Stomach smooth muscle (tissue), 2 donors: ENCODE measurements around the gene KIF26B.
"Not testable (repeated sequence)": the region's sequence is repeated elsewhere in the genome, so short reads cannot be mapped to it uniquely, and the experiment has no call there.

Source experiments
- H3K27ac ChIP-seq: one replicate; pipeline ENCODE4 v1.7.0; 2013; ENCODE audit warnings: mild to moderate bottlenecking, low read length, inconsistent platforms
- H3K27me3 ChIP-seq, 2 donors: one replicate each; pipeline ENCODE4 v1.7.0; 2013; ENCODE audit warnings: low read length in 2 of 2; ENCODE audit not compliant: insufficient read depth in 2 of 2, control insufficient read depth in 1 of 2
- H3K36me3 ChIP-seq, 2 donors: one replicate each; pipeline ENCODE4 v1.7.0; 2013; ENCODE audit warnings: low read length in 2 of 2; ENCODE audit not compliant: control insufficient read depth in 2 of 2, insufficient read depth in 2 of 2
- H3K4me1 ChIP-seq: one replicate; pipeline ENCODE4 v1.7.0; 2013; ENCODE audit warnings: low read length; ENCODE audit not compliant: control insufficient read depth, insufficient read depth
- H3K4me3 ChIP-seq, 2 donors: one replicate each; pipeline ENCODE4 v1.7.0; 2013; ENCODE audit warnings: low read length in 2 of 2
- H3K9ac ChIP-seq, 2 donors: one replicate each; pipeline ENCODE4 v1.7.0; 2013; ENCODE audit warnings: low read length in 2 of 2, mild to moderate bottlenecking in 1 of 2
- H3K9me3 ChIP-seq, 2 donors: one replicate each; pipeline ENCODE4 v1.7.0; 2013; ENCODE audit warnings: low read length in 2 of 2; ENCODE audit not compliant: control insufficient read depth in 2 of 2
- donor health status: healthy.
- donor health status: Pancreatic carcinoma.

KIF26B gene

GRCh38 chr1:245319094-245319493, 164.3 kb downstream of the KIF26B start:
- no peaks in the 10 kb centered on the region for H3K36me3 ChIP-seq
- H3K27me3 ChIP-seq, result no peaks in the 10 kb centered on the region
- no peak overlapping the region for H3K9ac ChIP-seq
- no peak overlapping the region for H3K4me3 ChIP-seq
- no peaks in the 10 kb centered on the region for H3K9me3 ChIP-seq
- H3K4me1 ChIP-seq, result no peaks in the 10 kb centered on the region
- no peak overlapping the region for H3K27ac ChIP-seq

GRCh38 chr1:245322673-245323072, 167.9 kb downstream of the KIF26B start:
- no peak overlapping the region for H3K9ac ChIP-seq
- no peak overlapping the region for H3K4me3 ChIP-seq
- H3K36me3 ChIP-seq, result no peaks in the 10 kb centered on the region
- H3K9me3 ChIP-seq, result no peaks in the 10 kb centered on the region
- no peaks in the 10 kb centered on the region for H3K4me1 ChIP-seq
- H3K27me3 ChIP-seq, result no peaks in the 10 kb centered on the region
- H3K27ac ChIP-seq, result no peak overlapping the region

- not testable (repeated sequence) for H3K27ac ChIP-seq, H3K27me3 ChIP-seq
Measured at GRCh38 chr1:245323765-245324164, 169.0 kb downstream of the KIF26B start.

DNA sequence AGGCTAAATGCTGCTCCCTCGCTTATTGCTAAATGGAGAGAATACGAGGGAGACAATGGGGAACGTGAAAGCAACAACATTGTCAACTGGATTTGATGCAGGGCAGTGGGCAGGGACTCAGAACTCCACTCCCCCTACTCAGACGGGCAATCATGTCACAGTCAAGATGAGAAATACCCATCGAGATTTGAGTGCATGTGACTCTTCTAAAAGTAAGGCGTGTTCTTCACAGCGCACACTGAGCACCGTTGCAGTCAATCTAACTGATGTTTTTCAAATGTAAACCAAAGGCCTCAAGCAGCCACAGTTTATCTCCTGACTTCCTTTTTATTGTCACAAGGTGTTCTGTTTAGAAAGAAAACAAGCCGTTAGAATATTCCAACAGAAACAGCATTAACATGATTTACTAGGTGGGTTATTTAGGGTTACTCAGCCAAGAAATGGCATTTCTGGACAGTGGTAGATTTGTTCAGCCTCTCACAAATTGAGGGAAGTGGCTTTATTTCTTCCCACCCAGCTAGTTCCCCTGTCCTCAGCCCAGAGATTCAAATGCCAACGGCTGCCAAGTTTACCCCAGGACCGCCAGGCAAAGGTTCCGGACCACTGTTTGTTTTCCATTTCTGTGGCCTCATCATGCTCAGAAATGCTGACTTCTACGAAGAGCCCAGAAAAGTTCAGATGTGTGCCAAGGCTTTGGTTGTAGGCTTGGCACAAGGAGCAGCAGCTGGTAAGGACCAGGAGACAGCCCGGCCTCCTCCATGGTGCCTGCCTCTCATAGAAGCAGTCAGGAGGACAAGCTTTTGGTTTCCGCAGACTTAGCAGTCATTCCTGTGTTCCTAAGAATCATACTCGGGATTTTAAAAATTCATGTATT, 171.4 kb downstream of the KIF26B start:
- Histone ChIP-seq H3K9me3 (no peaks in the 10 kb centered on the region), H3K27me3 (no peaks in the 10 kb centered on the region), H3K27ac (no peak overlapping the region), H3K9ac (no peak overlapping the region), H3K36me3 (no peaks in the 10 kb centered on the region), H3K4me3 (no peak overlapping the region), H3K4me1 (no peaks in the 10 kb centered on the region)

More at GRCh38 chr1:245323765-245324164, 169.0 kb downstream of the KIF26B start:
- not testable (repeated sequence) for H3K4me3 ChIP-seq, H3K36me3 ChIP-seq, H3K9ac ChIP-seq, H3K9me3 ChIP-seq, H3K4me1 ChIP-seq

- Histone ChIP-seq H3K9ac (no peak overlapping the region), H3K36me3 (no peaks in the 10 kb centered on the region), H3K27me3 (no peaks in the 10 kb centered on the region), H3K4me3 (no peak overlapping the region), H3K9me3 (no peaks in the 10 kb centered on the region), H3K27ac (no peak overlapping the region), H3K4me1 (no peaks in the 10 kb centered on the region)
Measured at GRCh38 chr1:245327360-245327759, 172.6 kb downstream of the KIF26B start.

GRCh38 chr1:245327842-245328241, 173.1 kb downstream of the KIF26B start:
- Histone ChIP-seq H3K4me3 (no peak overlapping the region), H3K9ac (no peak overlapping the region), H3K9me3 (no peaks in the 10 kb centered on the region), H3K27me3 (no peaks in the 10 kb centered on the region), H3K4me1 (no peaks in the 10 kb centered on the region), H3K27ac (no peak overlapping the region), H3K36me3 (no peaks in the 10 kb centered on the region)

DNA sequence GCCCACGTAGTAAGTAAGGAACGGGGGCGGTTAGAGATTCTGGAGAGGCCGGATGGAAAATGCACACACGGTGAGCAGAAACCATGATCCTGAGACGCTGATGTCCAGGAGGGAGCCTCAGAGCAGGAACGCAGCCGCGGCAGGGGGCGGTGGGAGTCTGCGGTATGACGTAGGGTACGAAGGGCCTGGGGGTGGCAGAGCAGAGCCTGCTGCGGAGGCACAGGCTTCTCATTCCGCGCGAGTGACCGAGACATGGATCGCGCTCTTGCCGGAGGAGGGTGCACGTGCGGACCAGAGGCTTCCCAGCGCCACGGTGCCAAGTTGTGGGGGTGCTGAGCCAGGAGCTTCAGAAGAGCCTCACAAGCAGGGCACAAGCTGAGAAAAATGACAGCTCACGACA, 176.2 kb downstream of the KIF26B start:
- Histone ChIP-seq H3K9ac (no peak overlapping the region), H3K36me3 (no peaks in the 10 kb centered on the region), H3K4me1 (no peaks in the 10 kb centered on the region), H3K27me3 (peaks cover 0 to 2% of the 10 kb centered on the region in 2 donors), H3K27ac (no peak overlapping the region), H3K4me3 (no peak overlapping the region), H3K9me3 (no peaks in the 10 kb centered on the region)

- no peak overlapping the region for H3K9ac ChIP-seq
- no peak overlapping the region for H3K4me3 ChIP-seq
- peaks cover 0 to 2% of the 10 kb centered on the region in 2 donors for H3K27me3 ChIP-seq
- H3K4me1 ChIP-seq, result no peaks in the 10 kb centered on the region
- no peaks in the 10 kb centered on the region for H3K9me3 ChIP-seq
- H3K36me3 ChIP-seq, result no peaks in the 10 kb centered on the region
- H3K27ac ChIP-seq, result no peak overlapping the region
Measured at GRCh38 chr1:245332085-245332484, 177.3 kb downstream of the KIF26B start.

GRCh38 chr1:245332513-245332912, 177.7 kb downstream of the KIF26B start:
- Histone ChIP-seq H3K36me3 (no peaks in the 10 kb centered on the region), H3K4me3 (no peak overlapping the region), H3K9me3 (no peaks in the 10 kb centered on the region), H3K4me1 (no peaks in the 10 kb centered on the region), H3K27me3 (peaks cover 0 to 2% of the 10 kb centered on the region in 2 donors), H3K9ac (no peak overlapping the region), H3K27ac (no peak overlapping the region)

GRCh38 chr1:245334235-245334634, 179.4 kb downstream of the KIF26B start:
- peaks cover 0 to 2% of the 10 kb centered on the region in 2 donors for H3K27me3 ChIP-seq
- H3K4me3 ChIP-seq, result no peak overlapping the region
- H3K4me1 ChIP-seq, result no peaks in the 10 kb centered on the region
- no peaks in the 10 kb centered on the region for H3K9me3 ChIP-seq
- H3K9ac ChIP-seq, result no peak overlapping the region
- H3K27ac ChIP-seq, result no peak overlapping the region
- H3K36me3 ChIP-seq, result no peaks in the 10 kb centered on the region

DNA sequence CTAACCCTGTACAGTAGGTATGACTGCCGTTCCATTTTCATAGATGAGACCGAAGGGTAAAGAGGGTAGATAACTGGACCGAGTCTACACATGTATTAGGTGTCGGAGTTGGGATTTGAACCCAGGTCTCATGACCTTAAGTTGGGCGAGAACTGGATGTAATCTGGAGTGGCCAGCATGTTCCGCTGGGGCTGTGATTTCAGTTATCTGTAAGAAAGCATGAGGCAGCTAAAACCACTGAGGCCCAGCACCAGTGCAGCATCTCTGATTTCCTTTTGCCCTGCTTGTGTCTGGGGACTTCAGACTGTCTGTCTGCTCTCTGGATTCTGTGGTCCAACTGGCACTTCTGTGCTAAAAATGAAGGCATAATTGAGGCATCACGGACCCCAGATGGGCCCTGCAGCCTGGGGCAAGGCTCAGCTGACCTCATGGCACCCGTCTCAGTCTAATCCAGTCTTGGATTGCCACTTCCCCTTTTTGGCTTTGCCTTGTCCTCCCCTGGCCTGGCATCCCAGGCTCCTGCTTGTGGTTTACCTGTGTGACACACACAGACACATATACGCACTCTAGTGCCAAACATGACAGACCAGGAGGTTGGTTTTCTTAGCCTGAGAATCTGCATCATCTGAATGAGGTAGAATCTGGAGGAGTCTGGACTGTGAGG, 180.2 kb downstream of the KIF26B start:
- H3K36me3 ChIP-seq, result no peaks in the 10 kb centered on the region
- no peak overlapping the region for H3K9ac ChIP-seq
- no peaks in the 10 kb centered on the region for H3K4me1 ChIP-seq
- no peak overlapping the region for H3K27ac ChIP-seq
- H3K9me3 ChIP-seq, result no peaks in the 10 kb centered on the region
- H3K4me3 ChIP-seq, result no peak overlapping the region
- H3K27me3 ChIP-seq, result peaks cover 0 to 2% of the 10 kb centered on the region in 2 donors
